CD4-positive, alpha-beta T cell (primary cell): Measurements from ENCODE around the gene ACTN1. TPM values are rescaled to one million over a fixed set of nuclear protein-coding genes. Genes with fewer than 3 reads are reported as not detected.
A peak's percentile ranks its signal among the peaks of the same experiment; 100 is the strongest.

ENCODE experiments used
- ATAC-seq: fragments of 200-7000 bp; cut with Tn5 transposase; one replicate; pipeline ENCODE4 v1.10.0; 2022; ENCODE audit warnings: mild to moderate bottlenecking; ENCODE audit not compliant: poor library complexity
- CTCF ChIA-PET: fragments of 350-600 bp; sonication (Branson Sonifier 250); formaldehyde crosslinking; loops from one replicate; lab custom pipeline; 2021; ENCODE audit warnings: antibody characterized with exemption, inconsistent platforms; lab: Charles Lee
- POLR2A ChIA-PET: fragments of 350-600 bp; sonication (Branson Sonifier 250); formaldehyde crosslinking; loops from one replicate; lab custom pipeline; 2021; ENCODE audit warnings: antibody characterized with exemption, inconsistent platforms; lab: Charles Lee
- DNase-seq, 14 experiments: peaks; one replicate each; pipeline ENCODE4 v3.0.0-alpha.2; 2013 to 2020; ENCODE audit warnings: mixed read lengths in 2 of 14
- H3K27ac ChIP-seq, 2 donors: one replicate each; pipeline versions ENCODE4 v1.5.1 to v1.7.0; 2013; ENCODE audit warnings: low read length in 2 of 2, low read depth in 1 of 2, mild to moderate bottlenecking in 1 of 2
- H3K27me3 ChIP-seq, 2 experiments: 1 replicate in 1 of 2; 2 replicates in 1 of 2; pipeline versions ENCODE4 v1.6.1 to v1.7.0; 2013; ENCODE audit warnings: low read length in 2 of 2, control low read depth in 1 of 2, mild to moderate bottlenecking in 1 of 2, moderate library complexity in 1 of 2; ENCODE audit not compliant: insufficient read depth in 2 of 2, control insufficient read depth in 1 of 2
- H3K36me3 ChIP-seq: one replicate; pipeline ENCODE4 v1.6.1; 2013; ENCODE audit warnings: low read length, control low read depth; ENCODE audit not compliant: insufficient read depth
- H3K4me1 ChIP-seq: one replicate; pipeline ENCODE4 v1.6.1; 2013; ENCODE audit warnings: low read length, control low read depth; ENCODE audit not compliant: insufficient read depth
- H3K4me3 ChIP-seq: one replicate; pipeline ENCODE4 v1.5.1; 2013; ENCODE audit warnings: mild to moderate bottlenecking, low read length, moderate library complexity
- H3K9me3 ChIP-seq, 2 experiments: 1 replicate in 1 of 2; 2 replicates in 1 of 2; pipeline versions ENCODE4 v1.6.1 to v1.7.0; 2013; ENCODE audit warnings: low read length in 2 of 2, mild to moderate bottlenecking in 2 of 2, control low read depth in 1 of 2, moderate library complexity in 1 of 2; ENCODE audit not compliant: control insufficient read depth in 1 of 2, insufficient read depth in 1 of 2
- H3K27ac Mint-ChIP-seq: one replicate; pipeline ENCODE4 v1.8.0; 2020; ENCODE audit warnings: mixed read lengths
- H3K27me3 Mint-ChIP-seq: one replicate; pipeline ENCODE4 v1.8.0; 2021; ENCODE audit warnings: mixed read lengths
- H3K36me3 Mint-ChIP-seq: one replicate; pipeline ENCODE4 v1.8.0; 2021; ENCODE audit warnings: low read depth, mixed read lengths
- H3K4me1 Mint-ChIP-seq: one replicate; pipeline ENCODE4 v1.8.0; 2021; ENCODE audit warnings: low read depth, mixed read lengths
- H3K4me3 Mint-ChIP-seq: one replicate; pipeline ENCODE4 v1.8.0; 2020; ENCODE audit warnings: mild to moderate bottlenecking, mixed read lengths
- H3K9me3 Mint-ChIP-seq: one replicate; pipeline ENCODE4 v1.8.0; 2020; ENCODE audit warnings: mixed read lengths
- CTCF ChIP-seq: fragments of 200-600 bp; IDR thresholded peaks from one replicate; pipeline ENCODE4 v1.8.0; 2022; ENCODE audit warnings: antibody characterized with exemption, mild to moderate bottlenecking
- intact Hi-C, 2 experiments: fragments of 100-400 bp; cut with DNase I in 1 of 2; cut with micrococcal nuclease in 1 of 2; formaldehyde crosslinking; loops; one replicate each; pipeline versions ENCODE4 v1.15.1 to v1.9.0; 2023 to 2025; cut with DNase I, micrococcal nuclease
- total RNA-seq, 174 experiments: library from RNA in 2 of 174; stranded (reverse) in 2 of 174; gene quantifications; one replicate each; pipeline ENCODE4 v1.2.3 and lab custom pipeline; 2021 to 2026

Gene ACTN1
- total RNA-seq, 2 experiments from 2014 or later: 128 to 143 TPM

GRCh38 chr14:68916358-68916941 is 62.7 kb downstream of the ACTN1 start:
- POLR2A ChIA-PET: no interaction called here
- Mint-ChIP-seq H3K4me3 (no peak overlapping the region), H3K36me3 (peaks cover 64% of the 10 kb centered on the region)

DNA sequence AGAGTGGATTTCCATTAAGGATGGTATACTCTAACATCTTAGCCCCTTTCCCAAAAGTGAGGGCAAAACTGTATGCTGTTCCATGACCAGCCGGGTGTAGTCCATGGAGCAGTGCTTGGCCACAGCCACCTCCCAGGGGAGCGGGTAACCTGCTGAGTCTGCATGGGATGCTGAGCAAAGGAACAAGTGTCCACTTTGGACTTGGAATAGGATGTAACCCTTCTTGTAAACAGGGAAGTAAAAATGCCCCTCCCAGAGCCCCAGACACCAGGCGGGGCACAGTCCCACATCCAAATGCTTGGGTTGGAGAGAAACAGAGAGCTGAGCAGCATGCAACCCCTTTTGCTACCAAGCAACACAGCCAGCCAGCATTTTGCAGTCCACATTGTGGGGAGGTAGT is 65.6 kb downstream of the ACTN1 start:
- H3K4me3 Mint-ChIP-seq: no peak overlapping the region
- ChIA-PET POLR2A (interaction anchor here (1.1 kb wide), 2 partner anchors 64 to 66 kb away, joined by 3 to 4 read pairs; no protein-coding TSS in a partner anchor), CTCF (interaction anchor here (1.0 to 1.4 kb wide), 2 partner anchors 13 to 146 kb away, joined by 3 read pairs; no protein-coding TSS in a partner anchor)
- no peak for DNase-seq
- peaks cover 62% of the 10 kb centered on the region for H3K36me3 Mint-ChIP-seq
- Histone ChIP-seq H3K36me3 (peaks cover 32% of the 10 kb centered on the region), H3K9me3 (peaks cover 0 to 3% of the 10 kb centered on the region in 2 experiments), H3K27me3 (no peaks in the 10 kb centered on the region), H3K4me3 (no peak overlapping the region), H3K27ac (no peak overlapping the region), H3K4me1 (peaks cover 11% of the 10 kb centered on the region)
- H3K27me3 Mint-ChIP-seq: no peaks in the 10 kb centered on the region
- ATAC-seq: no peak
- peak overlapping the region; percentile 45 for H3K27ac Mint-ChIP-seq
- intact Hi-C loops: loop anchor here (5.0 kb wide), 2 partner anchors 89 to 144 kb away; no protein-coding TSS in a partner anchor
- TF ChIP-seq CTCF: no peak
- H3K4me1 Mint-ChIP-seq: peaks cover 23% of the 10 kb centered on the region
- no peaks in the 10 kb centered on the region for H3K9me3 Mint-ChIP-seq

More at GRCh38 chr14:68916358-68916941, 62.7 kb downstream of the ACTN1 start:
- CTCF ChIA-PET: no interaction called here
- peaks cover 51% of the 10 kb centered on the region for H3K4me1 Mint-ChIP-seq
- peak overlapping the region; percentile 11 for H3K27ac Mint-ChIP-seq
- no peak for TF ChIP-seq CTCF
- DNase-seq (no peak), ATAC-seq (no peak)
- no peaks in the 10 kb centered on the region for H3K9me3 Mint-ChIP-seq
- peaks cover 18% of the 10 kb centered on the region for H3K4me1 ChIP-seq
- H3K4me3 ChIP-seq: no peak overlapping the region
- H3K27me3 Mint-ChIP-seq: no peaks in the 10 kb centered on the region
- peak overlapping the region in 1 of 2 donors; percentile 18 for H3K27ac ChIP-seq
- intact Hi-C loops: no loop called here
- H3K27me3 ChIP-seq: no peaks in the 10 kb centered on the region
- peaks cover 0 to 3% of the 10 kb centered on the region in 2 experiments for H3K9me3 ChIP-seq
- peaks cover 29% of the 10 kb centered on the region for H3K36me3 ChIP-seq

DNA sequence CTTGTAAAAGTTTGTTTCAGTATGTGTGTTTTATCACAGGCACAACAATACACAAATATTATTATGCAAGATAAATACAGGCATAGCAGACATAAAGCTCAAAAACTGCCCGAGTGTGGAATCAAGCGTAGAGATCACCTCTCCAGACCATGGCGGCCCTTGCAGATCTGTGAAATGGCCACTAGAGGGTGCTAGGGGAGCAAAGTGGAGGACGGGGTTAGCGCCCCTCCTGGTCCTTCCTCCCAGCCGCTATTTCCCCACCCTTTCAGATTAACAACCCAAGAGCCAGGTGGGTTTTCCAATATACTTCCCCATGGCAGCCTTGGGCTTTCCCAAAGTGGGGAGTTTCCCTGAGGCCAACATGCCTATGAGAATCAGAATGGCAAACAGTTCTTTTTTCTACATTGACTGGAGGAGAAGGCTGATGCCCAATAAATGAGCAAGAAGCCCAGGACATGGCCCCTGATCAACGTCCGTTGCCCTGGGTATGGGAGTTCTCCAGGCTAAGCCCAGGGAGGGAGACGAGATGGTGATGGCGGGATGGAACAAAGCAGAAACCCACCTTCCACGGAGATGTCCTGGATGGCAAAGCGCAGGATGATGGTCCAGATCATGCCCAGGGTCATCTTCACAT is 67.4 kb downstream of the ACTN1 start:
- peaks cover 0 to 3% of the 10 kb centered on the region in 2 experiments for H3K9me3 ChIP-seq
- Mint-ChIP-seq H3K4me1 (peaks cover 23% of the 10 kb centered on the region), H3K4me3 (no peak overlapping the region), H3K27ac (peak overlapping the region; percentile 45), H3K27me3 (no peaks in the 10 kb centered on the region), H3K9me3 (no peaks in the 10 kb centered on the region), H3K36me3 (peaks cover 64% of the 10 kb centered on the region)
- ChIA-PET CTCF (interaction anchor here (0.6 to 2.4 kb wide), 20 partner anchors 11 to 235 kb away, joined by 3 to 10 read pairs (median 4); no protein-coding TSS in a partner anchor), POLR2A (interaction anchor here (0.9 to 1.6 kb wide), 3 partner anchors 13 to 196 kb away, joined by 3 to 4 read pairs (median 3); no protein-coding TSS in a partner anchor)
- ATAC-seq (peak; percentile 99), DNase-seq (peak; percentile 69 to 90 (median 78))
- intact Hi-C loops: loop anchor here (1.0 to 5.0 kb wide), 9 partner anchors 69 to 196 kb away; no protein-coding TSS in a partner anchor
- peaks cover 9% of the 10 kb centered on the region for H3K4me1 ChIP-seq
- no peaks in the 10 kb centered on the region for H3K27me3 ChIP-seq
- peak; percentile 99 for TF ChIP-seq CTCF
- H3K27ac ChIP-seq: no peak overlapping the region
- no peak overlapping the region for H3K4me3 ChIP-seq
- peaks cover 36% of the 10 kb centered on the region for H3K36me3 ChIP-seq
